ENCODE results near the gene IGFLR1.

The IGFLR1 gene

DNA sequence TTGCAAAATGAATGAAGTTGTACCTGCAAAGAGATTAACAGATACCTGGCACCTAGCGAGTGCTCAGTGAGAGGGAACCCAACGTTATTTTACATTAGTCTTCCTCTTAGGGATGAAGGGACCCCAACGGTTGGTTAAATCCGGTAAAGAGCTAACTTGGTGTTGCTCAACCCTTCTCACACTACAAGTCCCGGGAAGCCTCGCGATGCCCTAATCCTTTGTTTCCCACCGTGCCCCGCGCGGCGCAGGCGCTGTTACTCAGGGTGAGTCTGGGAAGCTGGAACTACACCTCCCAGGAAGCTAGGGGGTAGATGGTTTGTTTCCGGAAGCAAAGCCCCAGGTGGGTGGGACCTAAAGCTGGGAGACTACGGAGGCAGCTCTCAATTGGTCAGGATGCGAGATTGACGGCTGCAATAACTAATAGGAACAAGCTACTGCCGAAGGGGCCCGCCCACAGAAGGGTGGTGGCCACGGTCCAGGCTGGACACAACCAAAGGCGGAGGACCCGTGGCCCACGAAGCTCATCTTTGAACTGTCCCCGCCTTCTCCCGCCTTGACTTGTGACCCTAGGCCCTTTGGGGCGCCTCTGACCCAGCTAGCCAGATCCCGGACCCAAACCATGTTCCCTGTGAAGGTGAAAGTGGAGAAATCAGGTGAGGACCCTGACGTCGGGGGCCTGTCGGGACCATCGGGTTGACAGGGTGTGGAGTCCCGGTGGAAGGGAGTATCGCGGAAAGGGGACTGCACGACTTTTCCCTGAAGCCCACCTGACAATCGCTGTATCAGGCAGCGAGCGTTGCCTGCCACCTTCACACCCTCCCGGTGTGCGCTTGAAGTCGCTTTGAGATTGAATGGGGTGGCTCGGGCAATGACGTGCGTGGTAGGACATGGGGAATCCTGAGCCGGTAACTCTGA is 6.1 kb upstream of the IGFLR1 start, which contains the start of gene LIN37:
LIN37 (plus strand) TSS at position 471 of the 915 bp plus-strand sequence; CDS start at position 620, 149 bp downstream.
- peak within 1 kb of the TSS; percentile 75 to 97 (median 89) for H3K4me3 ChIP-seq
- peak within 1 kb of the TSS; percentile 92 to 100 (median 97) for H3K4me2 ChIP-seq
- 0 out of 22 replicates have a peak, but pooled peaks cover 0 to 7% (median 0%) of the 10 kb centered on the region in 11 experiments for H4K20me1 ChIP-seq
- peaks cover 51 to 60% (median 59%) of the 10 kb centered on the region in 10 experiments for H3K4me1 ChIP-seq
- no peaks in the 10 kb centered on the region for H3K27me3 ChIP-seq
- H3K27ac ChIP-seq, result peak within 1 kb of the TSS; percentile 63 to 95 (median 84)
- H3K36me3 ChIP-seq, result peaks cover 9 to 29% (median 21%) of the 10 kb centered on the region in 11 experiments; a peak in 21 of 22 replicates
- TF ChIP-seq Cebpa-rat (IDR thresholded peaks at IDR 0.05), result peak in 9 of 11 experiments; percentile 43 to 91 (median 75); a peak in 15 of 22 replicates
- peaks cover 0 to 6% (median 0%) of the 10 kb centered on the region in 11 experiments; a peak in 2 of 22 replicates for H3K9me3 ChIP-seq (replicated peaks in 1 of 11)
- peak within 1 kb of the TSS; percentile 72 to 93 (median 86) for H3K9ac ChIP-seq

- Histone ChIP-seq H3K27ac (peak overlapping the region; percentile 81 to 98 (median 94); a peak in 21 of 22 replicates), H3K4me2 (peak overlapping the region; percentile 90 to 99 (median 95)), H3K9me3 (replicated peaks in 1 of 11) (peaks cover 0 to 6% (median 0%) of the 10 kb centered on the region in 11 experiments; a peak in 2 of 22 replicates), H3K36me3 (peaks cover 0 to 11% (median 3%) of the 10 kb centered on the region in 11 experiments; a peak in 6 of 22 replicates), H3K4me3 (peak overlapping the region; percentile 74 to 98 (median 88)), H3K9ac (peak overlapping the region; percentile 85 to 97 (median 93)), H3K27me3 (no peaks in the 10 kb centered on the region), H4K20me1 (0 out of 22 replicates have a peak, but pooled peaks cover 0 to 1% (median 0%) of the 10 kb centered on the region in 11 experiments), H3K4me1 (peaks cover 61 to 78% (median 76%) of the 10 kb centered on the region in 10 experiments)
- no peak for TF ChIP-seq Cebpa-rat (IDR thresholded peaks at IDR 0.05)
These were observed 4.3 kb upstream of the IGFLR1 start for GRCh38 chr19:35746531-35746930.

- Histone ChIP-seq H3K27ac (peak overlapping the region; percentile 81 to 98 (median 94)), H3K36me3 (peaks cover 0 to 11% (median 3%) of the 10 kb centered on the region in 11 experiments; a peak in 3 of 22 replicates), H3K4me3 (peak overlapping the region; percentile 74 to 98 (median 88)), H4K20me1 (no peaks in the 10 kb centered on the region), H3K9ac (peak overlapping the region; percentile 85 to 97 (median 93)), H3K27me3 (no peaks in the 10 kb centered on the region), H3K4me2 (peak overlapping the region; percentile 90 to 99 (median 95)), H3K4me1 (peaks cover 62 to 82% (median 79%) of the 10 kb centered on the region in 10 experiments), H3K9me3 (replicated peaks in 1 of 11) (peaks cover 0 to 6% (median 0%) of the 10 kb centered on the region in 11 experiments; a peak in 2 of 22 replicates)
- no peak for TF ChIP-seq Cebpa-rat (IDR thresholded peaks at IDR 0.05)
These were observed 3.8 kb upstream of the IGFLR1 start for GRCh38 chr19:35746087-35746462.

DNA sequence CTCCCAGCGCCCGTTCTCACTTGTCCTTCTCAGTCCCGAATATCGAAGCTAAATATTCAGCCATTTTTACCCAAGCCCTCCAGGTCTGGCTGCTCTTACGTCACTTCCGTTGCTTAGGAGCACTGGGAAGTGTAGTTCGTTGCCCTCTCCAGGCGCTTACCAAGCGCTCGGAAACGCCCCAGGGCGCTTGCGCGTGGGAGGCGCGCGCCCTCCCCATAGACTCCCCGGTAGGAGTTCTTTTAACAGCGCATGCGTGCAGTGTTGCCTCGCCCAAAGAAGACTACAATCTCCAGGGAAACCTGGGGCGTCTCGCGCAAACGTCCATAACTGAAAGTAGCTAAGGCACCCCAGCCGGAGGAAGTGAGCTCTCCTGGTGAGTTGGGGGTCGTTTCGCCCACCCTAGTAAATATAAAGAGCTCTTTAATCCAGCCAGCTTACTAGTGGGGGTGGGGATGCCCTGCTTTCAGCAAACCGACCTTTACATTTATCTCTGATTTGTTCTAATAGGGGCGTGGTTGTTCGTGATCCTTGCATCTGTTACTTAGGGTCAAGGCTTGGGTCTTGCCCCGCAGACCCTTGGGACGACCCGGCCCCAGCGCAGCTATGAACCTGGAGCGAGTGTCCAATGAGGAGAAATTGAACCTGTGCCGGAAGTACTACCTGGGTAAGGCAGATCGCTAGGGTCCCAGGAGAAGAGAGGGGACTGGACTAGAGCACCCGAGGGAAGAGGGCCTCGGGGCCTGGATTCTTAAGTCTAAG is 3.3 kb upstream of the IGFLR1 start, which contains the start of the genes PSENEN and U2AF1L4:
PSENEN (plus strand) TSS at position 324 of the 759 bp plus-strand sequence; CDS start at position 604, 280 bp downstream.
U2AF1L4 (minus strand) TSS at position 91 of the 759 bp plus-strand sequence; CDS start at position 64, 27 bp downstream.
- Histone ChIP-seq H4K20me1 (no peaks in the 10 kb centered on the region), H3K4me3 (peak within 1 kb of the TSS; percentile 74 to 98 (median 88)), H3K27ac (peak within 1 kb of the TSS; percentile 90 to 98 (median 95)), H3K4me2 (peak within 1 kb of the TSS; percentile 97 to 100 (median 98)), H3K9me3 (replicated peaks in 1 of 11) (peaks cover 0 to 6% (median 0%) of the 10 kb centered on the region in 11 experiments; a peak in 2 of 22 replicates), H3K36me3 (peaks cover 0 to 11% (median 3%) of the 10 kb centered on the region in 11 experiments; a peak in 3 of 22 replicates), H3K9ac (peak within 1 kb of the TSS; percentile 85 to 97 (median 93)), H3K27me3 (no peaks in the 10 kb centered on the region), H3K4me1 (peaks cover 62 to 82% (median 74%) of the 10 kb centered on the region in 10 experiments)
- TF ChIP-seq Cebpa-rat (IDR thresholded peaks at IDR 0.05), result no peak

DNA sequence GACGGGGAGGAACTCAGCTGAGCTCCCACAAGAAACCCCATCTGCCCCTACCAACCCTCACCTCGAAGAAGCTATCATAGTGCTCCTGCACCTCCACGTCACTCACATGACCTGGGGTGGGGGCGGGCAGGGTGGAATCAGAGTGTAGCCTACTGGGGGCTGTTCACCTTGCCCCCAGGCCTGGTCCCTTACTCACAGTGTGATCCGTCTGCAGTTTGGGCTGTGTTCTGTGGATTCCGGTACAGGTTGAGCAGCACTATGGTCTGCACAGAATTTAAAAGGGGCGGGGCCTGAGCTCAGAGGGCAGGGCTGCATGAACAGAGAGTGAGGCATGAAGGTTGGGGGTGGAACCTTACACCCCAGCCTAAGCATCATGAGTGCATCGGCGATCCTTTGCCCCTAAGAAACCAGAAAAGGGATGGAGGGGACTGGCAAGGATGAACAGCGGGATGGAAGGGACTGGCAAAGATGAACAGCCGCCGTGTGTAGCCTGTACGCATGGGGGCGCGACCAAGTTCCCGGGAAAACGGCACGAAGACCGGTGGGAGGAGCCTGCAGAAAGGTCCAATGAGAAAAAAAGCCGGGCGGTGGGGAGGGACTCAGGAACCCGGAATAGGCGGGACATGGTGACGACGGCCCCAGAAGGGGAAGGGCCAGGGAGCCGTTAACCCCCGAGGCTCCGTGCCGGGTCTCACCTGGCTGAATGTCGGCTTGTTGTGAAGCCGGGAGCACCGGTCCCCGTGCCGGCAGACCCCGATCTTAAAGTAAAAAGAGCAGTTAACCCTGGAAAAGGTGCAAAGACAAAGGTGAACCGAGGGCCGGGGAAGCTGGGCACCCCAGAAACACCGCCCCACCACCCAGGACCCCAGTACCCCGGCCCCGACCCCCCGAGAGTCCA is 2.4 kb upstream of the IGFLR1 start:
- H3K4me3 ChIP-seq, result peak overlapping the region; percentile 74 to 98 (median 88)
- H3K4me1 ChIP-seq, result peaks cover 60 to 78% (median 71%) of the 10 kb centered on the region in 10 experiments
- H3K27ac ChIP-seq, result peak overlapping the region; percentile 90 to 98 (median 95)
- no peak for TF ChIP-seq Cebpa-rat (IDR thresholded peaks at IDR 0.05)
- peaks cover 0 to 15% (median 3%) of the 10 kb centered on the region in 11 experiments; a peak in 10 of 22 replicates for H3K36me3 ChIP-seq
- no peaks in the 10 kb centered on the region for H3K27me3 ChIP-seq
- H4K20me1 ChIP-seq, result peaks cover 0 to 7% (median 5%) of the 10 kb centered on the region in 11 experiments; a peak in 16 of 22 replicates
- peak overlapping the region; percentile 85 to 97 (median 93) for H3K9ac ChIP-seq
- peak overlapping the region; percentile 90 to 100 (median 98) for H3K4me2 ChIP-seq
- H3K9me3 ChIP-seq (replicated peaks in 1 of 11), result peaks cover 0 to 6% (median 0%) of the 10 kb centered on the region in 11 experiments; a peak in 2 of 22 replicates

- Histone ChIP-seq H3K27ac (peak overlapping the region in 9 of 11 experiments; percentile 2 to 97 (median 93); a peak in 11 of 22 replicates), H3K4me1 (peaks cover 60 to 78% (median 70%) of the 10 kb centered on the region in 10 experiments), H3K27me3 (no peaks in the 10 kb centered on the region), H3K36me3 (peaks cover 1 to 24% (median 11%) of the 10 kb centered on the region in 11 experiments; a peak in 21 of 22 replicates), H3K4me2 (peak overlapping the region; percentile 90 to 100 (median 98)), H3K9ac (peak overlapping the region in 2 of 11 experiments; percentile 90 to 95; a peak in 2 of 22 replicates), H3K4me3 (peak overlapping the region; percentile 74 to 98 (median 88); a peak in 18 of 20 replicates), H3K9me3 (replicated peaks in 1 of 11) (peaks cover 0 to 6% (median 0%) of the 10 kb centered on the region in 11 experiments; a peak in 2 of 22 replicates), H4K20me1 (peaks cover 0 to 16% (median 14%) of the 10 kb centered on the region in 11 experiments; a peak in 19 of 22 replicates)
- TF ChIP-seq Cebpa-rat (IDR thresholded peaks at IDR 0.05), result no peak
These were observed 1.6 kb upstream of the IGFLR1 start for GRCh38 chr19:35743640-35744429.
